PC-3 (cell line): ENCODE data around the gene SBNO2. TPM values are rescaled to one million over a fixed set of nuclear protein-coding genes. Genes with fewer than 3 reads are reported as not detected.

ENCODE experiments used
- ATAC-seq: fragments of 200-7000 bp; cut with Tn5 transposase; 2 replicates; pipeline ENCODE4 v1.9.1; 2020; ENCODE audit warnings: mild to moderate bottlenecking, moderate library complexity
- Bru-seq: library from RNA; stranded (reverse); fragments of 400-500 nt; gene quantifications from one replicate; lab custom pipeline; 2021; lab: Mats Ljungman, UMichigan
- BruChase-seq, 2 experiments: library from RNA; stranded (reverse); fragments of 400-500 nt; gene quantifications; one replicate each; lab custom pipeline; 2021; lab: Mats Ljungman, UMichigan
- BruUV-seq: library from RNA; stranded (reverse); fragments of 400-500 nt; replicated peaks from 2 replicates; lab custom pipeline; 2021; lab: Mats Ljungman, UMichigan
- CTCF ChIA-PET: fragments of 300-600 bp; sonication (Branson Sonifier 250); formaldehyde crosslinking; loops from one replicate; lab custom pipeline; 2022; ENCODE audit warnings: antibody characterized with exemption; lab: Charles Lee
- POLR2A ChIA-PET: fragments of 300-600 bp; sonication (Branson Sonifier 250); formaldehyde crosslinking; loops from one replicate; lab custom pipeline; 2022; ENCODE audit warnings: antibody characterized with exemption; ENCODE audit not compliant: unreplicated experiment; lab: Charles Lee
- DNase-seq: peaks from one replicate; pipeline ENCODE4 v3.0.0-alpha.2; 2015
- H2AFZ ChIP-seq: fragments of 300-600 bp; sonication (generic); 2 replicates; pipeline ENCODE4 v1.6.0; 2016; ENCODE audit warnings: antibody characterized with exemption, low read length
- H3F3A ChIP-seq: fragments of 300-600 bp; sonication (generic); one replicate; pipeline ENCODE4 v1.6.0; 2017; ENCODE audit warnings: antibody characterized with exemption, low read length, control low read depth, mild to moderate bottlenecking; ENCODE audit not compliant: unreplicated experiment
- H3K27ac ChIP-seq: fragments of 300-600 bp; sonication (generic); 2 replicates; pipeline ENCODE4 v1.5.1; 2016; ENCODE audit warnings: mild to moderate bottlenecking, low read length
- H3K27me3 ChIP-seq: fragments of 300-600 bp; sonication (generic); 2 replicates; pipeline ENCODE4 v1.6.1; 2016; ENCODE audit warnings: low read length, mixed read lengths
- H3K36me3 ChIP-seq: fragments of 300-600 bp; sonication (generic); 2 replicates; pipeline ENCODE4 v1.6.1; 2016; ENCODE audit warnings: low read depth, mixed run types, low read length, mixed read lengths
- H3K4me1 ChIP-seq: fragments of 300-600 bp; sonication (generic); 2 replicates; pipeline ENCODE4 v1.5.1; 2016; ENCODE audit warnings: low read length; ENCODE audit not compliant: insufficient read depth
- H3K4me2 ChIP-seq: fragments of 300-600 bp; sonication (generic); 2 replicates; pipeline ENCODE4 v1.6.0; 2016; ENCODE audit warnings: low read length
- H3K4me3 ChIP-seq: fragments of 300-600 bp; sonication (generic); 2 replicates; pipeline ENCODE4 v1.5.1; 2016; ENCODE audit warnings: mild to moderate bottlenecking, low read length, mixed read lengths
- H3K79me2 ChIP-seq: fragments of 300-600 bp; sonication (generic); 2 replicates; pipeline ENCODE4 v1.6.1; 2017; ENCODE audit warnings: low read length, mixed read lengths
- H3K9ac ChIP-seq: fragments of 300-600 bp; sonication (generic); 2 replicates; pipeline ENCODE4 v1.6.0; 2016; ENCODE audit warnings: mild to moderate bottlenecking, low read length
- H3K9me2 ChIP-seq: fragments of 300-600 bp; sonication (generic); replicated peaks from 2 replicates; pipeline ENCODE4 v1.6.1; 2016; ENCODE audit warnings: mixed run types, low read length, mixed read lengths
- H3K9me3 ChIP-seq: fragments of 300-600 bp; sonication (generic); 2 replicates; pipeline ENCODE4 v1.6.1; 2016; ENCODE audit warnings: low read length, mixed read lengths
- H4K20me1 ChIP-seq: fragments of 300-600 bp; sonication (generic); 2 replicates; pipeline ENCODE4 v1.6.1; 2016; ENCODE audit warnings: low read length, mixed read lengths
- CTCF ChIP-seq: fragments of 300-600 bp; sonication (generic); conservative IDR thresholded peaks from 2 replicates; pipeline ENCODE4 v1.5.1; 2017; ENCODE audit warnings: antibody characterized with exemption, low read depth, mild to moderate bottlenecking, low read length
- EZH2 ChIP-seq: fragments of 300-600 bp; sonication (generic); IDR thresholded peaks from one replicate; pipeline ENCODE4 v1.6.1; 2017; ENCODE audit warnings: antibody characterized with exemption, mild to moderate bottlenecking, low read length; ENCODE audit not compliant: unreplicated experiment
- EZH2phosphoT487 ChIP-seq: fragments of 300-600 bp; sonication (generic); IDR thresholded peaks from 2 replicates; pipeline ENCODE4 v1.6.1; 2018; ENCODE audit warnings: mild to moderate bottlenecking, antibody characterized with exemption, low read length, borderline replicate concordance
- intact Hi-C: fragments of 100-400 bp; cut with micrococcal nuclease; formaldehyde crosslinking; loops from 2 replicates; pipeline ENCODE4 v1.9.0; 2023
- long read RNA-seq: library from polyadenylated mRNA; unstranded; transcript quantifications from one replicate; pipeline ENCODE4 v2.0.0, GENCODE V29; 2021; ENCODE audit not compliant: unreplicated experiment
- total RNA-seq: library from RNA; depleted of rRNA; stranded (reverse); fragments of >200 nt; gene quantifications from 2 replicates; pipeline ENCODE4 v1.2.3, GENCODE V29; 2014; rRNA removed

SBNO2 gene
- total RNA-seq = 62.4 and 75.0 TPM in 2 replicates
- percentile 60 among the genes with signal in this experiment for Bru-seq, nascent RNA
- percentile 78 among the genes with signal in this experiment for BruChase-seq, experiment 1, labeled RNA remaining after a 6-hour chase
- BruChase-seq, experiment 2, labeled RNA remaining after a 2-hour chase = percentile 69 among the genes with signal in this experiment
- long read RNA-seq, full-length matches to known transcripts = 5 of 38 reads
- long read RNA-seq, partial matches to known transcripts = 11 of 38 reads
- long read RNA-seq, other reads (novel, unspliced or antisense) = 22 of 38 reads

GRCh38 chr19:1173845-1174809 lies at the start of gene SBNO2:
SBNO2 (minus strand) TSS chr19:1174268; CDS start chr19:1154276, 19,992 bp downstream.
- ChIA-PET POLR2A (interaction anchor here (0.6 kb wide), 1 partner anchor 95 kb away, joined by 8 read pairs; the partner anchor contains the start of gene CIRBP), CTCF (no interaction called here)
- ATAC-seq (peak; percentile 3; the same call in 1 of the 2 replicates), DNase-seq (peak; percentile 84)
- Histone ChIP-seq H3K9me2 (no peaks in the 10 kb centered on the region), H3K4me2 (peak within 1 kb of the TSS; percentile 90), H2AFZ (no peak within 1 kb of the TSS), H3K9ac (peak within 1 kb of the TSS; percentile 96), H3K4me3 (peak within 1 kb of the TSS; percentile 82), H3K27me3 (no peaks in the 10 kb centered on the region), H3K9me3 (no peaks in the 10 kb centered on the region), H3F3A (no peaks in the 10 kb centered on the region), H3K36me3 (no peaks in the 10 kb centered on the region), H3K27ac (peak within 1 kb of the TSS; percentile 98), H3K79me2 (peaks cover 55% of the 10 kb centered on the region), H3K4me1 (peaks cover 64% of the 10 kb centered on the region), H4K20me1 (no peaks in the 10 kb centered on the region)
- TF ChIP-seq CTCF = no peak
- no peak for TF ChIP-seq EZH2phosphoT487
- no peak for TF ChIP-seq EZH2
- no TSS peak for BruUV-seq
- intact Hi-C loops = loop anchor here (10.0 kb wide), 1 partner anchor 69 kb away; the partner anchor contains the start of gene GPX4

- no peak overlapping the region for H3K27ac ChIP-seq
- H3K4me2 ChIP-seq = no peak overlapping the region
- BruUV-seq = no TSS peak
- H3K36me3 ChIP-seq = no peaks in the 10 kb centered on the region
- no peaks in the 10 kb centered on the region for H3F3A ChIP-seq
- H3K9ac ChIP-seq = no peak overlapping the region
- TF ChIP-seq CTCF (peak; percentile 69), EZH2 (no peak)
- intact Hi-C loops = no loop called here
- no peak overlapping the region for H2AFZ ChIP-seq
- no peaks in the 10 kb centered on the region for H3K9me3 ChIP-seq
- H3K4me3 ChIP-seq = no peak overlapping the region
- H3K79me2 ChIP-seq = peaks cover 9% of the 10 kb centered on the region
- POLR2A ChIA-PET = no interaction called here
- H3K4me1 ChIP-seq = no peaks in the 10 kb centered on the region
- ATAC-seq = peak; percentile 60
- DNase-seq = peak; percentile 41
- CTCF ChIA-PET = no interaction called here
- no peaks in the 10 kb centered on the region for H3K9me2 ChIP-seq
- H3K27me3 ChIP-seq = no peaks in the 10 kb centered on the region
- 0 out of 2 replicates have a peak, but pooled peaks cover 2% of the 10 kb centered on the region for H4K20me1 ChIP-seq
These were observed 49.2 kb upstream of the SBNO2 start for GRCh38 chr19:1223018-1223855.
